Measurements from ENCODE around the gene GH2.

GH2 gene

DNA sequence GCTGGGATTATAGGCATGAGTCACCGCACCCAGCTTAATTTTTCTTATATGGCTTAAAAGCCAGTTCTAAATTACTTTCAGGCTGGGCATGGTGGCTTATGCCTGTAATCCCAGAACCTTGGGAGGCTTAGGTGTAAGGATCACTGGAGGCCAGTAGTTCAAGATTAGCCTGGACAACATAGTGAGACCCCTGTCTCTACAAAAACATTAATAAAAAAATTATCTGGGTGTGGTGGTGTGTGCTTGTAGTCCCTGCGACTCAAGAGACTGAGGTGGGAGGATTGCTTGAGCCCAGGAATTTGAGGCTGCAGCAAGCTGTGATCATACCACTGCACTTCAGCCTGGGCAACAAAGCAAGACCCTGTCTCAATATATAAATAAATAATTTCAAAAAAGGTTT lies 28.5 kb downstream of the GH2 start:
- no peak for ATAC-seq
- TF ChIP-seq ZNF70 (CRISPR knock-in tag; IDR thresholded peaks at IDR 0.05) = no peak
- TF ChIP-seq, protein P1, sequence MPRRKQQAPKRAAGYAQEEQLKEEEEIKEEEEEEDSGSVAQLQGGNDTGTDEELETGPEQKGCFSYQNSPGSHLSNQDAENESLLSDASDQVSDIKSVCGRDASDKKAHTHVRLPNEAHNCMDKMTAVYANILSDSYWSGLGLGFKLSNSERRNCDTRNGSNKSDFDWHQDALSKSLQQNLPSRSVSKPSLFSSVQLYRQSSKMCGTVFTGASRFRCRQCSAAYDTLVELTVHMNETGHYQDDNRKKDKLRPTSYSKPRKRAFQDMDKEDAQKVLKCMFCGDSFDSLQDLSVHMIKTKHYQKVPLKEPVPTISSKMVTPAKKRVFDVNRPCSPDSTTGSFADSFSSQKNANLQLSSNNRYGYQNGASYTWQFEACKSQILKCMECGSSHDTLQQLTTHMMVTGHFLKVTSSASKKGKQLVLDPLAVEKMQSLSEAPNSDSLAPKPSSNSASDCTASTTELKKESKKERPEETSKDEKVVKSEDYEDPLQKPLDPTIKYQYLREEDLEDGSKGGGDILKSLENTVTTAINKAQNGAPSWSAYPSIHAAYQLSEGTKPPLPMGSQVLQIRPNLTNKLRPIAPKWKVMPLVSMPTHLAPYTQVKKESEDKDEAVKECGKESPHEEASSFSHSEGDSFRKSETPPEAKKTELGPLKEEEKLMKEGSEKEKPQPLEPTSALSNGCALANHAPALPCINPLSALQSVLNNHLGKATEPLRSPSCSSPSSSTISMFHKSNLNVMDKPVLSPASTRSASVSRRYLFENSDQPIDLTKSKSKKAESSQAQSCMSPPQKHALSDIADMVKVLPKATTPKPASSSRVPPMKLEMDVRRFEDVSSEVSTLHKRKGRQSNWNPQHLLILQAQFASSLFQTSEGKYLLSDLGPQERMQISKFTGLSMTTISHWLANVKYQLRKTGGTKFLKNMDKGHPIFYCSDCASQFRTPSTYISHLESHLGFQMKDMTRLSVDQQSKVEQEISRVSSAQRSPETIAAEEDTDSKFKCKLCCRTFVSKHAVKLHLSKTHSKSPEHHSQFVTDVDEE (CRISPR knock-in tag; IDR thresholded peaks at IDR 0.05) = no peak
- no peak for TF ChIP-seq BACH2 (CRISPR knock-in tag; IDR thresholded peaks at IDR 0.05; ENCODE audit: borderline replicate concordance)
- TF ChIP-seq ZFP3 (CRISPR knock-in tag; IDR thresholded peaks at IDR 0.05) = no peak
- no peak for TF ChIP-seq ARNTL (CRISPR knock-in tag; IDR thresholded peaks at IDR 0.05; ENCODE audit: borderline replicate concordance, low read depth)
- TF ChIP-seq TCF4 (CRISPR knock-in tag; IDR thresholded peaks at IDR 0.05; ENCODE audit: borderline replicate concordance) = no peak
- no peak for TF ChIP-seq RARB (CRISPR knock-in tag; IDR thresholded peaks at IDR 0.05)
- TF ChIP-seq, protein P2, sequence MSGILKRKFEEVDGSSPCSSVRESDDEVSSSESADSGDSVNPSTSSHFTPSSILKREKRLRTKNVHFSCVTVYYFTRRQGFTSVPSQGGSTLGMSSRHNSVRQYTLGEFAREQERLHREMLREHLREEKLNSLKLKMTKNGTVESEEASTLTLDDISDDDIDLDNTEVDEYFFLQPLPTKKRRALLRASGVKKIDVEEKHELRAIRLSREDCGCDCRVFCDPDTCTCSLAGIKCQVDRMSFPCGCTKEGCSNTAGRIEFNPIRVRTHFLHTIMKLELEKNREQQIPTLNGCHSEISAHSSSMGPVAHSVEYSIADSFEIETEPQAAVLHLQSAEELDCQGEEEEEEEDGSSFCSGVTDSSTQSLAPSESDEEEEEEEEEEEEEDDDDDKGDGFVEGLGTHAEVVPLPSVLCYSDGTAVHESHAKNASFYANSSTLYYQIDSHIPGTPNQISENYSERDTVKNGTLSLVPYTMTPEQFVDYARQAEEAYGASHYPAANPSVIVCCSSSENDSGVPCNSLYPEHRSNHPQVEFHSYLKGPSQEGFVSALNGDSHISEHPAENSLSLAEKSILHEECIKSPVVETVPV (CRISPR knock-in tag; IDR thresholded peaks at IDR 0.05) = no peak
- TF ChIP-seq, protein P3, sequence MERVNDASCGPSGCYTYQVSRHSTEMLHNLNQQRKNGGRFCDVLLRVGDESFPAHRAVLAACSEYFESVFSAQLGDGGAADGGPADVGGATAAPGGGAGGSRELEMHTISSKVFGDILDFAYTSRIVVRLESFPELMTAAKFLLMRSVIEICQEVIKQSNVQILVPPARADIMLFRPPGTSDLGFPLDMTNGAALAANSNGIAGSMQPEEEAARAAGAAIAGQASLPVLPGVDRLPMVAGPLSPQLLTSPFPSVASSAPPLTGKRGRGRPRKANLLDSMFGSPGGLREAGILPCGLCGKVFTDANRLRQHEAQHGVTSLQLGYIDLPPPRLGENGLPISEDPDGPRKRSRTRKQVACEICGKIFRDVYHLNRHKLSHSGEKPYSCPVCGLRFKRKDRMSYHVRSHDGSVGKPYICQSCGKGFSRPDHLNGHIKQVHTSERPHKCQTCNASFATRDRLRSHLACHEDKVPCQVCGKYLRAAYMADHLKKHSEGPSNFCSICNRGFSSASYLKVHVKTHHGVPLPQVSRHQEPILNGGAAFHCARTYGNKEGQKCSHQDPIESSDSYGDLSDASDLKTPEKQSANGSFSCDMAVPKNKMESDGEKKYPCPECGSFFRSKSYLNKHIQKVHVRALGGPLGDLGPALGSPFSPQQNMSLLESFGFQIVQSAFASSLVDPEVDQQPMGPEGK (CRISPR knock-in tag; IDR thresholded peaks at IDR 0.05; ENCODE audit: borderline replicate concordance) = no peak
- TF ChIP-seq, protein P4, sequence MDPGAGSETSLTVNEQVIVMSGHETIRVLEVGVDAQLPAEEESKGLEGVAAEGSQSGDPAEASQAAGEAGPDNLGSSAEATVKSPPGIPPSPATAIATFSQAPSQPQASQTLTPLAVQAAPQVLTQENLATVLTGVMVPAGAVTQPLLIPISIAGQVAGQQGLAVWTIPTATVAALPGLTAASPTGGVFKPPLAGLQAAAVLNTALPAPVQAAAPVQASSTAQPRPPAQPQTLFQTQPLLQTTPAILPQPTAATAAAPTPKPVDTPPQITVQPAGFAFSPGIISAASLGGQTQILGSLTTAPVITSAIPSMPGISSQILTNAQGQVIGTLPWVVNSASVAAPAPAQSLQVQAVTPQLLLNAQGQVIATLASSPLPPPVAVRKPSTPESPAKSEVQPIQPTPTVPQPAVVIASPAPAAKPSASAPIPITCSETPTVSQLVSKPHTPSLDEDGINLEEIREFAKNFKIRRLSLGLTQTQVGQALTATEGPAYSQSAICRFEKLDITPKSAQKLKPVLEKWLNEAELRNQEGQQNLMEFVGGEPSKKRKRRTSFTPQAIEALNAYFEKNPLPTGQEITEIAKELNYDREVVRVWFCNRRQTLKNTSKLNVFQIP (CRISPR knock-in tag; IDR thresholded peaks at IDR 0.05; ENCODE audit: borderline replicate concordance, low read depth) = no peak
- no peak for TF ChIP-seq SNAI2 (CRISPR knock-in tag; IDR thresholded peaks at IDR 0.05)
- TF ChIP-seq PPARA (CRISPR knock-in tag; IDR thresholded peaks at IDR 0.05; ENCODE audit: borderline replicate concordance) = no peak

DNA sequence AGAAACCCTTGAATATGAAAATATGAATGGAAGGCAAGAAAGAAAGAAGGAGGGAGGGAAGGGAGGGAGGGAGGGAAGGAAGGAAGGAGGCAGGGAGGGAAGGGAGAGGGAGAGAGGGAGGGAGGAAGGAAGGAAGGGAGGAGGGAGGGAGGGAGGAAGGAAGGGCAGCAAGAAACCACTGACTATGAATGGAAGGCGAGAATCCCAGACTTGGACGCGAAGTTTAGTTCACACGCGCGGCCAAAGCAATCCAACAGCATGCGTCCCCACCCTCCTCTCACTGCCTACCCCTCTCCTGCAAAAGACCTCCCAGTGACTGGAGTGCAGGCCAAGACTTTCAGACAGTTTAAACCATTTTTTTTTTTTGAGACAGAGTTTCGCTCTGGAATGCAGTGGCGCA lies 31.3 kb downstream of the GH2 start:
- no peak for ATAC-seq
- no peak for TF ChIP-seq ZC3H10 (CRISPR knock-in tag; IDR thresholded peaks at IDR 0.05)

DNA sequence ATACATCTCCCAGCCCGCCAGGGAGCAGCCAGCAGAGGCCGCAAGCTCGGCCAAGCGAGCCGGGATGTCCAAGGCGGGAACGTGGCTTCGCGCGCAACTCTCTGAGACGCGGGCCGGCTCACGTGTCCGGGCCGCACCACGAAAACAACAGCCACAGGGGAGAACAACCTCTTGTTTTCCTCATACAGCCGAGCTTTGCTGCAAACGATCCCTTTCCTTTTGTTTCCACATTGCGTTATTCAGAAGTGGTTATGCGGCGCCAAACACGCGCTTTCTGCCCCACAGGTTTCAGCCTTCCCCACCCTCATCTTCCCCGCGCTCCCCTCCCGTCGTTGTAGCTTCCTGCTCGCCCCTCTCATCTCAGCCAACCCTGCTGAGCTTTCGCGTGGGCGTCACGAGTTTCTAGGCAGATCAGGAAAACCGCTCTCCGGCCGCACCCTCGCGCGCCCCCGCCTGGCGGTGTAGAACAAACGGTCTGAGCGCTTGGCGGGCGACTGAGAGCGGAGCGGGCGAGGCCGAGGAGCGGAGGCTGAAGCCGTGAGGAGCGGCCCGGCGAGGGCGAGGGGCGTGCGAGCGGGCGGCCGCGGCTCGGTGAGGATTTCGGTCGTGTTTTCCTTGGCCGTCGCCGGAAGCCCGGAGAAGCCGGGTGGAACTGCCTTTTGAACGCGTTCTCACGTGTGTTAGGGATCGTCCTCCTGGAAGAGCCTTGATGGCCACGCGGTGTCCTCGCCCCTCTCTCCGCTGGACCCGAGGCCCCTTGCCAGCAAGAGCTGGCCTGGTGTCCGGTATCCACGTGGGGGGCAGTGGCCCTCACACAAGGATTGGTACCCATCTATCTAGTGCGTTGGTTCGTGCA lies 32.7 kb downstream of the GH2 start:
- ATAC-seq = 0 out of 3 replicates have a peak, but pooled peaks have one; percentile 19
- TF ChIP-seq ARNTL (CRISPR knock-in tag; IDR thresholded peaks at IDR 0.05; ENCODE audit: borderline replicate concordance, low read depth) = no peak
- no peak for TF ChIP-seq ESRRG (CRISPR knock-in tag; IDR thresholded peaks at IDR 0.05)
- TF ChIP-seq, protein P2 (CRISPR knock-in tag; IDR thresholded peaks at IDR 0.05) = no peak
- no peak for TF ChIP-seq TOX (CRISPR knock-in tag; IDR thresholded peaks at IDR 0.05; ENCODE audit: borderline replicate concordance)
- TF ChIP-seq, protein P4 (CRISPR knock-in tag; IDR thresholded peaks at IDR 0.05; ENCODE audit: borderline replicate concordance, low read depth) = no peak
- no peak for TF ChIP-seq ZNF70 (CRISPR knock-in tag; IDR thresholded peaks at IDR 0.05)
- TF ChIP-seq GLIS3 (CRISPR knock-in tag; IDR thresholded peaks at IDR 0.05) = no peak
